OCI-LY7 (cell line): ENCODE measurements around the gene CTDSPL. TPM values are rescaled to one million over a fixed set of nuclear protein-coding genes. Genes with fewer than 3 reads are reported as not detected.

Source experiments
- BruUV-seq: library from RNA; stranded (reverse); fragments of 400-500 nt; replicated peaks from 2 replicates; lab custom pipeline; 2021; lab: Mats Ljungman, UMichigan
- CTCF ChIA-PET: fragments of 300-600 bp; sonication (Branson Sonifier 250); formaldehyde crosslinking; loops from one replicate; lab custom pipeline; 2022; ENCODE audit warnings: antibody characterized with exemption; ENCODE audit not compliant: unreplicated experiment; lab: Charles Lee
- POLR2A ChIA-PET: fragments of 300-600 bp; sonication (Branson Sonifier 250); formaldehyde crosslinking; loops from one replicate; lab custom pipeline; 2022; ENCODE audit warnings: antibody characterized with exemption; lab: Charles Lee
- DNase-seq: peaks from one replicate; pipeline ENCODE4 v3.0.0-alpha.2; 2015; ENCODE audit warnings: low spot score
- H2AFZ ChIP-seq: fragments of 200-600 bp; sonication (generic), shearing (Covaris generic); 2 replicates; pipeline ENCODE4 v1.6.1; 2014; ENCODE audit warnings: mild to moderate bottlenecking, antibody characterized with exemption, low read length, moderate library complexity
- H3K27ac ChIP-seq: fragments of 200-600 bp; sonication (generic); 2 replicates; pipeline ENCODE4 v1.5.1; 2014; ENCODE audit warnings: mixed run types, low read depth, mild to moderate bottlenecking, moderate library complexity, low read length, inconsistent platforms; ENCODE audit not compliant: poor library complexity, severe bottlenecking
- H3K36me3 ChIP-seq: fragments of 200-600 bp; sonication (generic); 2 replicates; pipeline ENCODE4 v1.6.1; 2014; ENCODE audit warnings: mild to moderate bottlenecking, antibody characterized with exemption, low read length, moderate library complexity, mixed read lengths; ENCODE audit not compliant: insufficient read depth
- H3K4me1 ChIP-seq: fragments of 200-600 bp; sonication (generic); 2 replicates; pipeline ENCODE4 v1.5.1; 2014; ENCODE audit warnings: mild to moderate bottlenecking, low read length; ENCODE audit not compliant: insufficient read depth, poor library complexity, severe bottlenecking
- H3K4me2 ChIP-seq: fragments of 200-600 bp; sonication (generic); 2 replicates; pipeline ENCODE4 v1.6.1; 2014; ENCODE audit warnings: mild to moderate bottlenecking, low read length
- H3K4me3 ChIP-seq: fragments of 200-600 bp; sonication (generic); 2 replicates; pipeline ENCODE4 v1.5.1; 2014; ENCODE audit warnings: mild to moderate bottlenecking, low read depth, low read length; ENCODE audit not compliant: poor library complexity, severe bottlenecking
- H3K79me2 ChIP-seq: fragments of 200-600 bp; sonication (generic); 2 replicates; pipeline ENCODE4 v1.6.1; 2016; ENCODE audit warnings: low read depth, mild to moderate bottlenecking, low read length, moderate library complexity, mixed read lengths; ENCODE audit not compliant: insufficient read depth
- H3K9me2 ChIP-seq: fragments of 200-600 bp; sonication (generic); 2 replicates; pipeline ENCODE4 v1.6.1; 2016; ENCODE audit warnings: mild to moderate bottlenecking, low read length, mixed read lengths; ENCODE audit not compliant: insufficient read depth
- H3K9me3 ChIP-seq: fragments of 200-600 bp; sonication (generic); 2 replicates; pipeline ENCODE4 v1.6.1; 2014; ENCODE audit warnings: mild to moderate bottlenecking, mixed run types, low read length, mixed read lengths
- H4K20me1 ChIP-seq: fragments of 200-600 bp; sonication (generic); 2 replicates; pipeline ENCODE4 v1.6.1; 2014; ENCODE audit warnings: mild to moderate bottlenecking, antibody characterized with exemption, low read length, moderate library complexity, mixed read lengths; ENCODE audit not compliant: insufficient read depth
- CTCF ChIP-seq: fragments of 200-600 bp; sonication (generic); conservative IDR thresholded peaks from 2 replicates; pipeline ENCODE4 v1.5.1; 2014; ENCODE audit warnings: mild to moderate bottlenecking, antibody characterized with exemption, low read length, moderate library complexity, mixed read lengths
- EZH2phosphoT487 ChIP-seq: fragments of 200-600 bp; sonication (generic); IDR thresholded peaks from 2 replicates; pipeline ENCODE4 v1.6.1; 2018; ENCODE audit warnings: low read depth, borderline replicate concordance, mild to moderate bottlenecking, mixed run types, antibody characterized with exemption, low read length, moderate library complexity, mixed read lengths
- intact Hi-C: fragments of 100-400 bp; cut with micrococcal nuclease; formaldehyde crosslinking; loops from one replicate; pipeline ENCODE4 v1.10.0; 2022; ENCODE audit not compliant: unreplicated experiment
- total RNA-seq, 2 experiments: library from RNA; depleted of rRNA in 1 of 2; stranded (reverse); fragments of >200 nt in 1 of 2; shearing (Covaris generic) in 1 of 2; gene quantifications; 2 replicates each; pipeline ENCODE4 v1.2.3, GENCODE V29; 2014 to 2022

Gene CTDSPL
- total RNA-seq, 2 experiments from 2014 or later = 0.38 TPM; not detected in 1

GRCh38 chr3:37864904-37865303 is 3.2 kb downstream of the CTDSPL start:
- peak; percentile 44 for DNase-seq
- Histone ChIP-seq H3K36me3 (no peaks in the 10 kb centered on the region), H3K9me3 (no peaks in the 10 kb centered on the region), H4K20me1 (no peaks in the 10 kb centered on the region), H3K79me2 (no peaks in the 10 kb centered on the region), H3K9me2 (no peaks in the 10 kb centered on the region), H3K4me1 (peaks cover 6% of the 10 kb centered on the region), H2AFZ (no peak overlapping the region), H3K27ac (no peak overlapping the region), H3K4me2 (no peak overlapping the region), H3K4me3 (no peak overlapping the region)
- TF ChIP-seq CTCF (peak; percentile 67), EZH2phosphoT487 (no peak)
- BruUV-seq = no TSS peak
- ChIA-PET CTCF (no interaction called here), POLR2A (no interaction called here)
- intact Hi-C loops = no loop called here

GRCh38 chr3:37867144-37867543 is 5.5 kb downstream of the CTDSPL start:
- POLR2A ChIA-PET = interaction anchor here (1.4 kb wide), 2 partner anchors 8 to 89 kb away, joined by 3 to 4 read pairs; no protein-coding TSS in a partner anchor
- no peaks in the 10 kb centered on the region for H3K9me2 ChIP-seq

More at GRCh38 chr3:37867144-37867543, 5.5 kb downstream of the CTDSPL start:
- intact Hi-C loops = no loop called here
- no peaks in the 10 kb centered on the region for H3K36me3 ChIP-seq
- no peak overlapping the region for H3K4me2 ChIP-seq
- H3K27ac ChIP-seq = no peak overlapping the region
- peaks cover 9% of the 10 kb centered on the region for H3K9me3 ChIP-seq
- no peak for DNase-seq
- no TSS peak for BruUV-seq
- H3K4me3 ChIP-seq = no peak overlapping the region
- no peaks in the 10 kb centered on the region for H4K20me1 ChIP-seq
- peaks cover 6% of the 10 kb centered on the region for H3K4me1 ChIP-seq
- TF ChIP-seq EZH2phosphoT487 (no peak), CTCF (no peak)
- no peaks in the 10 kb centered on the region for H3K79me2 ChIP-seq
- H2AFZ ChIP-seq = no peak overlapping the region
- CTCF ChIA-PET = no interaction called here
